DMS53 (cell line): ENCODE results near the gene MBNL1.
A peak's percentile ranks its signal among the peaks of the same experiment; 100 is the strongest.
"Not testable (repeated sequence)": the region's sequence is repeated elsewhere in the genome, so short reads cannot be mapped to it uniquely, and the experiment has no call there.

ENCODE experiments used
- DNase-seq: peaks from one replicate; lab custom pipeline; 2025; lab: John Stamatoyannopoulos, UW

The MBNL1 gene

GRCh38 chr3:152319831-152320617 is 51.3 kb downstream of the MBNL1 start:
- no peak for DNase-seq

DNA sequence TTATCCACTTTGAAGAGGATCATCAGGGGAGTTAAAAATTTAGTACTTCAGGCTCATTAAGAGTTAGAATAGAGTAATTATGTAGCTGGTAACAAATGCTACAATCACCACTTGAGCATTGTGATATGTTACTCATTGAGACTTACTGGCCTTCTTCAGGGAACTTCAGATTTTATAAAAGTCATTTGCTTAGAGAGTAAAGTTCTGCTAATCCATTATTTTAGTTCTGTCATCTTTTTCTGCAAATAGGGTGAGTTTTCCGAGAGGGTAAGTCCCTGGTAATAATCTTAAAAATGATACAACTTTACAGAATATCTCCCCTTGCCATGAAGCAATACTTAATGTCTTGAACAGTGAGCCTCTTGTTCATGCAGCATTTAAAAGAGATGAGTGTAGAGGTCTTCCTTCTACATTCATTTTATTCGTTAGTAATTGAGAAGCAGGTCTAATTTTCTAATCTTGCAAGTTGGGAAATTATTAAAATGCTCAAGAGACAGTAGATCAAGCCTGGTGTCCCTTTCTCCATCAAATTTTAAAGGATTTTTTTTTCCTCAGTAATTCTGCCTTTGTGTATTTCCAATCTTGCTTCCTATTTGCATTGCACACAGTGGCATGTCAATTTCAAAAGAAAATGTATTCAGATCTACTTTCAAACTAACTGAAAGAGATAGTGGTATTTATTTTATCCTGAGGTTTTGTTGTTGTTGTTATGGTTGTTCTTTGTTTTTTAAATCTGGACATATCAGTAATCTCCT is 52.6 kb downstream of the MBNL1 start:
- DNase-seq = no peak

- no peak for DNase-seq
These were observed 53.2 kb downstream of the MBNL1 start for GRCh38 chr3:152321955-152322377.

DNA sequence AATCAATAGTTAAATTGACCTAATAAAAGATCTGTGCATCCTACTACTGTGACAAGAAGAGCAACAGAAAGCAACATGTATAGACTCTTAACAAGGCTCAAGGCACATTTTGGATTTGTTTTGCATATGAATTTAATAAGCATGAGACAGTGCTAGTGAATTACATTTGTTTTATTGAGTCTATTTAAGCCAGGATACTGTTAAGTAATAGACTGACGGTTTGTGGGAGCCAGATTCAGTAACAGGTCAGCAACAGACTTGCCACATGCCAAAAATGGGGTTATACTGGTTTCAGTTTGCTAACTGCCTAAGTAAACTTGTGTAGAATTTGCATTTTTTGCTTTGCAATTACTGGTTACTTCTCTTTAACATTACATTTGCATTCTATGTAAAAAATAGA is 54.0 kb downstream of the MBNL1 start:
- no peak for DNase-seq

DNA sequence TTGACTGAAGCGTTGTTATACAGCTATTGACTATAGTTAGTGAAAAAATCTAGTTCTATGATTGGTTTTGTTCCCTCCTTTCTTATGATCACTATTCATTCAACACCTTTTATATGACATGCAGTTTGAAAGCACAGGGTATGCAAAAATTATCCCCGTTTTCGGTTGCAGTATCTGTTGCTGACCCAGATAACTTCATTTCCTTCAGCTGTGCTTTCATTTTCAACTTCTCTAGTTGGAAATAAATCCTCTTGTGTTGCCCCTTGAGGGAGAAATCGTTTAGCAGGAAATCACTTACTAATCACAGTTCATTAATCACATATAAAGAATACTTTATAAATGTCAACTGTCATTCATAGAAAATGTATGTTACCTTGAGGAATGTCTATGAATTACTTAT is 55.1 kb downstream of the MBNL1 start:
- DNase-seq = no peak

GRCh38 chr3:152325136-152325535 is 56.4 kb downstream of the MBNL1 start:
- no peak for DNase-seq

GRCh38 chr3:152327203-152327602 is 58.5 kb downstream of the MBNL1 start:
- DNase-seq = no peak

- DNase-seq = peak; percentile 38
These were observed 60.1 kb downstream of the MBNL1 start for GRCh38 chr3:152328841-152329240.

DNA sequence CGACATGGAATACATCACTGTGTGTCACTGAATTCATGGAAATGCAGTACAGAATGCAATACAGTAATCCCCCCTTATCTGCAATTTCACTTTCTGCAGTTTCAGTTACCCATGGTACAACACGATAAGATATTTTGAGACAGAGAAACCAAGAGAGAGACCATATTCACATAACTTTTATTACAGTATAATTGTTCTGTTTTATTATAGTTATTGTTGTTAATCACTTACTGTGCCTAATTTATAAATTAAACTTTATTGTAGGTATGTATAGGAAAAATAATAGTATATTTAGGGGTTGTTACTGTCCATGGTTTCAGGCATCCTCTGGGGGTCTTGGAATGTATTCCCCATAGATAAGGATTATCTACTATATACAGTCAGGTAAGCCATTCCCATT is 61.8 kb downstream of the MBNL1 start:
- no peak for DNase-seq

- DNase-seq = no peak
These were observed 62.4 kb downstream of the MBNL1 start for GRCh38 chr3:152331018-152331541.

- no peak for DNase-seq
These were observed 63.3 kb downstream of the MBNL1 start for GRCh38 chr3:152331998-152332397.

GRCh38 chr3:152333928-152334327 is 65.2 kb downstream of the MBNL1 start:
- no peak for DNase-seq

DNA sequence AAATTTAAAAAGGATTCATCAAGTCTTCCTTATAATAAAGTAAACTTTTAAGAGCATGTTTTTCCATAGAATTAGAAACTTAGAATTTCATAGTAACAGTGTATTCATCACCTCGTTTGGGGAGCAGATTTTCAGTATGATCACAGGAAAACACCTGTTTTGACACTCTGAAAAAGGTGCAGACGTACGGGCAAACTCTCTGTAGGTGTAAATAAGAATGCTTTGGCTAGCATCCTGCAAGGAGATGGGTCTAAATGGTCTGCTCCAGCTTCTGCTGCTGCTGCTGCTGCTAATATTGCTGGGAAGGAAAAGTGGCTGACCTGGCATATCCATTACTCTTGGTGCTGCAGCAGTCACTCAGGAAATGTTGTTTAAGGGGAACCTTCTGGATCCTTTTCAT is 66.0 kb downstream of the MBNL1 start:
- DNase-seq = no peak

DNA sequence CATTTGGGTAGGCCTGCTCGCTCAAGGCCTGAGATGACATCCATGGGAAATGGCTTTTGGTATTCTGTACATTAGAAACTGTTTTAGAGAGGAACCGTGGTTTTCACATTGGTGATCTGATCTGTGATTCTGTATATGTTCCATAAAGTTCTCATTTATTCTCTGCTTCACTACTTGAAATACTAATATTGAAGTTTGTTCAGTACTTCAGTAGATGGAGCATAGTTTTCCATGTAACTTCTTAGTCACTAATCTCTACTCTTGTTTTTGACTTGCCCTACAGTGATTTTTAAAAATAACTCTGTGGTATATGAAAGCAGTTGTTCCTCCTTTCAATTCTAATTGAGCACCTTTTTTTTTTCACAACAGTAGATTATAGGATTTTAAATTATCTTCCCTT is 66.5 kb downstream of the MBNL1 start:
- DNase-seq = no peak

- not testable (repeated sequence) for DNase-seq
These were observed 68.6 kb downstream of the MBNL1 start for GRCh38 chr3:152337337-152337736.

DNA sequence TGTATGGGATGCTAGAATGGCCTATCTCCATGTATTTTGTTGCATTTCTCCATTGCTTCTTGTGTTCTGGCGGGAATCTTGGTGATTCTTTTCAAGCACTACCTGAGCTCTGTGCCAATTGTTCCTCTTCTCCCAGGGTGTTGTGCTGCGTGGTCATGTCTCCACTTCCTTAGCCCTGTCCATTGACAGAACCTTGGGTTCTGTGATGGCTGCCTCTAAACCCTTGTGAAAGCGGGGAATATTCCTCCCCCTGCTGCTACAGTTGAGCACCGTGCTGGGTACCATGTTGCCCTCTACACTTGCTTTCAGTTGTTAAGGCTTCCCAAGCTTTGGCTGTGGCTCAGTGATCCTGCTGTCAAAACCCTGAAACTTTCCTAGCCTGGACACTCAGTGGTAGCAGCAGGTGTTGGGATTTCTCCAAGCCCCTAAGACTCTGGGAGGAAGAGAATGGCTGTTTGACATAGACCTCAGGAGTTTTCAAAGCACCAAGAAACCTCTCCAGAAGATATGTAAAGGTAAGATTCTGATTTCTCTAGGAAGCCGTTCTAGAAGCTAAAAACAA is 69.5 kb downstream of the MBNL1 start:
- DNase-seq = no peak

GRCh38 chr3:152339881-152340505 is 71.3 kb downstream of the MBNL1 start:
- DNase-seq = no peak

- DNase-seq = no peak
These were observed 76.5 kb downstream of the MBNL1 start for GRCh38 chr3:152345233-152345632.

- DNase-seq = no peak
These were observed 77.3 kb downstream of the MBNL1 start for GRCh38 chr3:152346058-152346457.

DNA sequence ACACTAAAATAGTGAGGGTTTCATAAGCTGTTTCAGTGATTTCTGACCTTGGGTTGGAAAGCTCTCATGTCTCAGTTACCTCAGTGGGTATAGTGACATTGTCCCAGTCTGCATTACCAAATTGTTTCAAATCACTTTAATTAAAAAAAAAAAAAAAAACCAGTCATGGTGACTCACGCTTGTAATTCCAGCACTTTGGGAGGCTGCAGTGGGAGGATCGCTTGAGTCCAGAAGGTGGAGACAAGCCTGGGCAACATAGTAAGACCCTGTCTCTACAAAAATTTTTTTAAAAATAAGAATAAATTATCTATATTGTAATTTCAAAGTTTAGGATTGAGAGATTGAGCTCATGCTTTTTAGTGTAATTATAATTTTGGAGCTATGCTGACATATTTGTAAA is 78.0 kb downstream of the MBNL1 start:
- no peak for DNase-seq

DNA sequence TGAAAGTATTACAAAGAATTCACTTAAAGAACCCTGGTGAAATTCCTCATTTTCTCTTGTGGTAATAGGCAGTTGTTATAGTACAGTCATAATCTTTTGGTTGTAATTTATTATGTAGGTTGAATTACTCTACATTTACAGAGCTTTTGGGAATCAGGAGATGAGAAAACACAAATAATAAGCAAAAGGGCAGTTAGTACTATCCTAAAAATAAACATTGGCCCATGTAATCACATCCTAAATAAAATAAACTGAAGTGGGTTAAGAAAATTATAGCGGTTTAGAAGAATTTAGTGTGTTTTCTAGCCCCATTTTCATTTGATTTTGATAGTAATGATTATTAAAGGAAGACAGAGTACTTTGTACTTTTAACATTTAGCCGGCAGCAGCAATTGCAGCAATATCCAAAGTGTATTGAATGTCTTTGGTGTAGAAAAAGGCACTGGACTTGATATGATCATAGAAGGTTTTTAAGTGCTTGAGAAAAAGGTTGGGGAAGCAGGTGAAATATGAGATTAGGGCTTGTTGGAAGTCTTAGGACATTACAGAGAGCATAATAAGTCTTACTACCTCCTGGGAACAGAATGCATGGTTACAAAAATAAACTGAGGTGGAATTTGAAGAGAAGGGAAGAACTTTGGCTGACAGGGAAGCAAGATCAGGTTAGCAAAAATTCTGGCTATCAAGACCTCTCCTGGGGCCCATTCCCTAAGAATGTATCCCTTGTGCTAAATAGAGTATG is 79.9 kb downstream of the MBNL1 start:
- DNase-seq = no peak

DNA sequence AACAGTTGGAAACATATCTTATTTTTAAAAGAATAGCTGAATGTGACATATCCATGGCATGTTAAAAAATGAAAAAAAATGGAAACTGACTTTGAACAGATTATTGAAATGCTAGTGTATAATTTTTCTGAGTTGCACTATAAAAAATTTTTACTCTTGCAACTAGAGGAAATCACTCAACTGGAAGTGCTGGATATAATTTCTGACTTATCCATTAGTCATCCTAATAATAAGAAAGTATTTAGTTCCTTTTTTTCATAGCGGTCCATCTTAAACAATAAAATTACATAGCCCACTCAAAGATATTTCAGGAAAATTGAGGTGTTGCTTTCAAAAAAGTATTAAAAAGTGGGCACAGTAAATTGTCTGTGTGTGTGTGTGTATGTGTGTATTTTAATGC is 80.7 kb downstream of the MBNL1 start:
- DNase-seq = no peak
